H9 (cell line): ENCODE data around the gene NR3C2. TPM values are rescaled to one million over a fixed set of nuclear protein-coding genes. Genes with fewer than 3 reads are reported as not detected.

Experiments used
- DNase-seq: peaks from one replicate; pipeline ENCODE4 v3.0.0-alpha.2; 2017
- H2AFZ ChIP-seq: one replicate; pipeline ENCODE4 v1.6.1; 2013; ENCODE audit warnings: mild to moderate bottlenecking, low read length, control low read depth, moderate library complexity
- H2AK5ac ChIP-seq: 2 replicates; pipeline ENCODE4 v1.6.1; 2013; ENCODE audit warnings: low read length, control low read depth, mixed read lengths; ENCODE audit not compliant: insufficient read length
- H2BK120ac ChIP-seq: one replicate; pipeline ENCODE4 v1.6.1; 2013; ENCODE audit warnings: low read depth, mild to moderate bottlenecking, low read length, control low read depth, inconsistent platforms; ENCODE audit not compliant: poor library complexity, severe bottlenecking
- H2BK12ac ChIP-seq: 2 replicates; pipeline ENCODE4 v1.6.1; 2013; ENCODE audit warnings: low read length, control low read depth, mixed read lengths, low read depth; ENCODE audit not compliant: insufficient read length
- H2BK15ac ChIP-seq: 2 replicates; pipeline ENCODE4 v1.6.1; 2013; ENCODE audit warnings: low read depth, low read length, control low read depth
- H2BK20ac ChIP-seq: one replicate; pipeline ENCODE4 v1.6.1; 2013; ENCODE audit warnings: low read depth, mild to moderate bottlenecking, low read length, control low read depth, inconsistent platforms; ENCODE audit not compliant: poor library complexity, severe bottlenecking
- H2BK5ac ChIP-seq: 2 replicates; pipeline ENCODE4 v1.6.1; 2013; ENCODE audit warnings: low read length, control low read depth, mixed read lengths; ENCODE audit not compliant: insufficient read length
- H3K14ac ChIP-seq: 2 replicates; pipeline ENCODE4 v1.6.1; 2013; ENCODE audit warnings: low read length, control low read depth; ENCODE audit not compliant: insufficient read depth
- H3K18ac ChIP-seq: 2 replicates; pipeline ENCODE4 v1.6.1; 2013; ENCODE audit warnings: low read depth, mild to moderate bottlenecking, mixed read lengths, low read length, control low read depth; ENCODE audit not compliant: insufficient read length
- H3K23ac ChIP-seq: 2 replicates; pipeline ENCODE4 v1.6.1; 2013; ENCODE audit warnings: low read length, control low read depth, mixed read lengths, low read depth; ENCODE audit not compliant: insufficient read length
- H3K23me2 ChIP-seq: 2 replicates; pipeline ENCODE4 v1.6.1; 2013; ENCODE audit warnings: low read depth, mild to moderate bottlenecking, mixed read lengths, low read length, control low read depth; ENCODE audit not compliant: insufficient read length, poor library complexity, severe bottlenecking
- H3K27ac ChIP-seq: 2 replicates; pipeline ENCODE4 v1.5.1; 2013; ENCODE audit warnings: low read length, control low read depth, mixed read lengths, low read depth; ENCODE audit not compliant: insufficient read length
- H3K27me3 ChIP-seq: 2 replicates; pipeline ENCODE4 v1.6.1; 2013; ENCODE audit warnings: low read length, control low read depth, inconsistent platforms; ENCODE audit not compliant: insufficient read depth
- H3K4ac ChIP-seq: 2 replicates; pipeline ENCODE4 v1.6.1; 2013; ENCODE audit warnings: low read depth, mild to moderate bottlenecking, control low read depth, inconsistent platforms, low read length, moderate library complexity
- H3K4me1 ChIP-seq: 2 replicates; pipeline ENCODE4 v1.6.1; 2013; ENCODE audit warnings: low read length, control low read depth, inconsistent platforms; ENCODE audit not compliant: insufficient read depth
- H3K4me2 ChIP-seq: 2 replicates; pipeline ENCODE4 v1.6.1; 2013; ENCODE audit warnings: low read length, control low read depth, mixed read lengths; ENCODE audit not compliant: insufficient read length, insufficient read depth
- H3K56ac ChIP-seq: 2 replicates; pipeline ENCODE4 v1.6.1; 2013; ENCODE audit warnings: low read depth, mild to moderate bottlenecking, mixed read lengths, low read length, control low read depth; ENCODE audit not compliant: insufficient read length
- H3K79me1 ChIP-seq: 2 replicates; pipeline ENCODE4 v1.6.1; 2013; ENCODE audit warnings: low read depth, mild to moderate bottlenecking, moderate library complexity, low read length, control low read depth, inconsistent platforms; ENCODE audit not compliant: insufficient read depth, poor library complexity, severe bottlenecking
- H3K79me2 ChIP-seq: 2 replicates; pipeline ENCODE4 v1.6.1; 2013; ENCODE audit warnings: low read length, control low read depth, inconsistent platforms; ENCODE audit not compliant: insufficient read depth
- H3K9ac ChIP-seq: 2 replicates; pipeline ENCODE4 v1.6.1; 2013; ENCODE audit warnings: low read length, control low read depth, mixed read lengths; ENCODE audit not compliant: insufficient read length; ENCODE audit errors: extremely low read depth
- H3K9me3 ChIP-seq: one replicate; pipeline ENCODE4 v1.6.1; 2013; ENCODE audit warnings: low read depth, low read length, inconsistent platforms; ENCODE audit not compliant: control insufficient read depth
- H3T11ph ChIP-seq: one replicate; pipeline ENCODE4 v1.6.1; 2013; ENCODE audit warnings: mild to moderate bottlenecking, low read length, control low read depth, inconsistent platforms
- H4K20me1 ChIP-seq: one replicate; pipeline ENCODE4 v1.6.1; 2013; ENCODE audit not compliant: control insufficient read depth, insufficient read length, insufficient read depth
- H4K5ac ChIP-seq: 2 replicates; pipeline ENCODE4 v1.6.1; 2013; ENCODE audit warnings: low read depth, mild to moderate bottlenecking, mixed read lengths, low read length, control low read depth; ENCODE audit not compliant: insufficient read length
- H4K8ac ChIP-seq: replicated peaks from 2 replicates; pipeline ENCODE4 v1.6.1; 2013; ENCODE audit warnings: low read length, control low read depth, mixed read lengths, low read depth; ENCODE audit not compliant: insufficient read length
- H4K91ac ChIP-seq: 2 replicates; pipeline ENCODE4 v1.6.1; 2013; ENCODE audit warnings: low read depth, mild to moderate bottlenecking, moderate library complexity, mixed read lengths, low read length, control low read depth; ENCODE audit not compliant: insufficient read length
- H3K27ac Mint-ChIP-seq, 3 experiments: 2 replicates in 2 of 3; 3 replicates in 1 of 3; pipeline ENCODE4 v1.8.0; 2020 to 2021; ENCODE audit warnings: mixed read lengths in 3 of 3, mild to moderate bottlenecking in 1 of 3, moderate library complexity in 1 of 3
- H3K27me3 Mint-ChIP-seq: 2 replicates; pipeline ENCODE4 v1.8.0; 2021; ENCODE audit warnings: low read depth, mild to moderate bottlenecking, moderate library complexity, mixed read lengths
- H3K36me3 Mint-ChIP-seq, 3 experiments: 2 replicates in 2 of 3; 3 replicates in 1 of 3; pipeline ENCODE4 v1.8.0; 2020 to 2021; ENCODE audit warnings: low read depth in 3 of 3, mixed read lengths in 3 of 3; ENCODE audit not compliant: insufficient read depth in 1 of 3
- H3K4me1 Mint-ChIP-seq, 2 experiments: 2 replicates each; pipeline ENCODE4 v1.8.0; 2020; ENCODE audit warnings: mixed read lengths in 2 of 2
- H3K4me3 Mint-ChIP-seq, 2 experiments: 2 replicates in 1 of 2; 3 replicates in 1 of 2; pipeline ENCODE4 v1.8.0; 2020 to 2021; ENCODE audit warnings: mild to moderate bottlenecking in 2 of 2, mixed read lengths in 2 of 2, moderate library complexity in 1 of 2
- H3K9me3 Mint-ChIP-seq, 2 experiments: 2 replicates in 1 of 2; 3 replicates in 1 of 2; pipeline ENCODE4 v1.8.0; 2020; ENCODE audit warnings: mild to moderate bottlenecking in 2 of 2, mixed read lengths in 2 of 2, moderate library complexity in 1 of 2
- CTCF ChIP-seq: fragments of 200-600 bp; sonication (generic); conservative IDR thresholded peaks from 3 replicates; pipeline ENCODE4 v1.8.0; 2021; ENCODE audit warnings: antibody characterized with exemption, mild to moderate bottlenecking
- WGBS: extraction: QIAGEN DNeasy Blood & Tissue Kit; methylation state at CpG from one replicate; pipeline ENCODE4 v1.1.7; 2013; ENCODE audit warnings: missing lambda C conversion rate, low lambda C conversion rate, mixed read lengths; ENCODE audit not compliant: insufficient read length; ENCODE audit errors: extremely low coverage; 5-methylcytosine and 5-hydroxymethylcytosine counted together
- total RNA-seq: library from RNA; stranded (reverse); gene quantifications from 2 replicates; pipeline ENCODE4 v1.2.1, GENCODE V29; 2021

Gene NR3C2
- total RNA-seq, 1 experiment from 2014 or later, result 1.4 TPM

DNA sequence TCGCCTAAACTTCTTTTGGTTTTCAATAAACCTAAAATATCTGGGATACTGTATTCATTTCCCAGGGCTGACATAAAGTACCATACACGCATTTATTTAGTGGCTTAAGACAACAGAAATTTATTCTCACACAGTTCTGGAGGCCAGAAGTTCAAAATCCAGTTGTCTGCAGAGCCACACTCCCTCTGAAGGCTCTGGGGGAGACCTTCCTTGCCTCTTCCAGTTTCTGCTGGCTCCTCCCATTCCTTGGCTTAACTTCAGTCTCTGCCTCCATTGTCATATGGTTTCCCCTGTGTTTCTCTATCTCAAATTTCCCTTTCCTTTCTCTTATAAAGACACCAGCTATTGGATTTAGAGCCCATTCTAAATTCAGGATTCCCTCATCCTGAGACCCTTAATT, 44.4 kb downstream of the NR3C2 start:
- Mint-ChIP-seq H3K4me3 (no peak overlapping the region), H3K4me1 (peaks cover 5 to 8% of the 10 kb centered on the region in 2 experiments), H3K27ac (no peak overlapping the region), H3K9me3 (no peaks in the 10 kb centered on the region), H3K27me3 (no peaks in the 10 kb centered on the region), H3K36me3 (no peaks in the 10 kb centered on the region)
- no peaks in the 10 kb centered on the region for H3K79me1 ChIP-seq
- no peak overlapping the region for H2BK5ac ChIP-seq
- no peak overlapping the region for H3K4me2 ChIP-seq
- no peak overlapping the region for H2AK5ac ChIP-seq
- no peak overlapping the region for H3K18ac ChIP-seq
- H4K91ac ChIP-seq, result no peak overlapping the region
- no peaks in the 10 kb centered on the region for H3K27me3 ChIP-seq
- no peak for DNase-seq
- H3K9ac ChIP-seq, result no peak overlapping the region
- H2AFZ ChIP-seq, result no peak overlapping the region
- no peak overlapping the region for H3K23ac ChIP-seq
- WGBS, result no CpG with 5 or more reads among the region's 2 CpGs
- H3K4me1 ChIP-seq, result no peaks in the 10 kb centered on the region
- no peak overlapping the region for H2BK20ac ChIP-seq
- no peak overlapping the region for H3K27ac ChIP-seq
- no peaks in the 10 kb centered on the region for H3K9me3 ChIP-seq
- no peaks in the 10 kb centered on the region for H3K79me2 ChIP-seq
- no peak overlapping the region for H3K56ac ChIP-seq
- no peak overlapping the region for H3K14ac ChIP-seq
- no peak overlapping the region for H4K5ac ChIP-seq
- H3K23me2 ChIP-seq, result no peaks in the 10 kb centered on the region
- H3T11ph ChIP-seq, result no peak overlapping the region
- H4K8ac ChIP-seq, result no peak overlapping the region
- TF ChIP-seq CTCF, result no peak
- no peak overlapping the region for H2BK12ac ChIP-seq
- H4K20me1 ChIP-seq, result no peaks in the 10 kb centered on the region
- no peak overlapping the region for H2BK120ac ChIP-seq
- H3K4ac ChIP-seq, result no peak overlapping the region
- H2BK15ac ChIP-seq, result no peak overlapping the region
